ENCODE results near the gene GRM1.

The GRM1 gene

GRCh38 chr6:146277142-146277541, 248.3 kb downstream of the GRM1 start:
- DNase-seq (ENCODE audit: low read depth), result no peak
- H3K4me3 ChIP-seq (ENCODE audit: low read depth, low read length), result no peak overlapping the region
- in situ Hi-C loops (cut with HindIII; ENCODE audit: low sequenced_read_pairs), result no loop called here
- TF ChIP-seq CTCF (IDR thresholded peaks at IDR 0.05; ENCODE audit: low read depth, low read length, missing control alignments), result no peak

GRCh38 chr6:146281651-146282362, 252.9 kb downstream of the GRM1 start:
- in situ Hi-C loops (cut with HindIII; ENCODE audit: low sequenced_read_pairs), result no loop called here
- no peak for TF ChIP-seq CTCF (IDR thresholded peaks at IDR 0.05; ENCODE audit: low read depth, low read length, missing control alignments)
- H3K4me3 ChIP-seq (ENCODE audit: low read depth, low read length), result no peak overlapping the region
- DNase-seq (ENCODE audit: low read depth), result no peak

- no peak for TF ChIP-seq CTCF (IDR thresholded peaks at IDR 0.05; ENCODE audit: low read depth, low read length, missing control alignments)
- no peak for DNase-seq (ENCODE audit: low read depth)
- in situ Hi-C loops (cut with HindIII; ENCODE audit: low sequenced_read_pairs), result no loop called here
- no peak overlapping the region for H3K4me3 ChIP-seq (ENCODE audit: low read depth, low read length)
Measured at GRCh38 chr6:146282837-146283236, 254.0 kb downstream of the GRM1 start.

- in situ Hi-C loops (cut with HindIII; ENCODE audit: low sequenced_read_pairs), result no loop called here
- DNase-seq (ENCODE audit: low read depth), result no peak
- no peak for TF ChIP-seq CTCF (IDR thresholded peaks at IDR 0.05; ENCODE audit: low read depth, low read length, missing control alignments)
- H3K4me3 ChIP-seq (ENCODE audit: low read depth, low read length), result no peak overlapping the region
Measured at GRCh38 chr6:146284311-146284710, 255.4 kb downstream of the GRM1 start.

GRCh38 chr6:146286961-146287360, 258.1 kb downstream of the GRM1 start:
- DNase-seq (ENCODE audit: low read depth), result no peak
- TF ChIP-seq CTCF (IDR thresholded peaks at IDR 0.05; ENCODE audit: low read depth, low read length, missing control alignments), result no peak
- in situ Hi-C loops (cut with HindIII; ENCODE audit: low sequenced_read_pairs), result no loop called here
- no peak overlapping the region for H3K4me3 ChIP-seq (ENCODE audit: low read depth, low read length)

- no peak overlapping the region for H3K4me3 ChIP-seq (ENCODE audit: low read depth, low read length)
- TF ChIP-seq CTCF (IDR thresholded peaks at IDR 0.05; ENCODE audit: low read depth, low read length, missing control alignments), result no peak
- in situ Hi-C loops (cut with HindIII; ENCODE audit: low sequenced_read_pairs), result no loop called here
- no peak for DNase-seq (ENCODE audit: low read depth)
Measured at GRCh38 chr6:146287691-146288369, 259.0 kb downstream of the GRM1 start.

Measured in astrocyte of the cerebellum (primary cell).